ENCODE results near the gene PLPPR4.
"Not testable (repeated sequence)": the region's sequence is repeated elsewhere in the genome, so short reads cannot be mapped to it uniquely, and the experiment has no call there.

PLPPR4 gene

GRCh38 chr1:99270646-99271045 lies 6.4 kb downstream of the PLPPR4 start:
- DNase-seq: no peak

GRCh38 chr1:99271249-99271648 lies 7.0 kb downstream of the PLPPR4 start:
- DNase-seq: no peak

GRCh38 chr1:99277066-99277465 lies 12.8 kb downstream of the PLPPR4 start:
- DNase-seq: no peak

GRCh38 chr1:99279525-99279924 lies 15.2 kb downstream of the PLPPR4 start:
- DNase-seq: no peak

DNA sequence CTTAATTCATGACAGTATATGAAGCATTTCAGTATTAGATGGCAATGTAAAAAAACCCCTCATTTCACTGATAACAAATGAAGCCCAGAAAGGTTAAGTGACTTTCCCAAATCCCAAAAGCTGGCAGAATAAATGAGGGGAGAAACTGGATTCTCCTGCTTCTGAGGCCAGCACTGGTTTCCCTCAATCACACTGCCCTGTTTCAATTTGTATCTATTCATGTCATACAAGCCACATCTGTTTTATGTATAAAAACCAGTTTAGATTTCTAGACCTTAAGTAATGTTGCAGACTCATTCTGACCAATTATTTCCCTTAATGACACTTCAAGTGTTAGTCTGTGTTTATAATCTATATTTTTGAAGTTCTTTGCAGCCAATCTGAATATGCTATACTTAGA lies 16.8 kb downstream of the PLPPR4 start:
- DNase-seq: no peak

DNA sequence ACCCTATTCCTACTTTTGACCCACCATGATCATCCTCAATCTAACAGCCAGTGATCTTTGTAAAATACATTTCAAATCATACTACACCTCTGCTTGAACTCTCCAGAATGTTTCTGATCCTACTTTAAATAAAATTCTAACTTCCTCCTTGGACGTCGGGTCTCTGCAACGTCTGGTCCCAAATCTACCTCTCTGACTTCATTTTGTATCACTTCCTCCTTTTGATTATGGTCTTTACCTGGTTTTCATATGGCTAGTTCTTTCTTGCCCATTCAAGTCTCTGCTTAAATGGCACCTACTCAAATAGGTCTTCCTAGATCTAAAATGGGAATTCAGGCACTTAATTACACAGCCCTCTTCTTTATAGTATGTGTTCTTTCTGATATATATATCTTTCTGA lies 18.2 kb downstream of the PLPPR4 start:
- DNase-seq: no peak

GRCh38 chr1:99283521-99283920 lies 19.2 kb downstream of the PLPPR4 start:
- DNase-seq: not testable (repeated sequence)

GRCh38 chr1:99292886-99293285 lies 28.6 kb downstream of the PLPPR4 start:
- no peak for DNase-seq

DNA sequence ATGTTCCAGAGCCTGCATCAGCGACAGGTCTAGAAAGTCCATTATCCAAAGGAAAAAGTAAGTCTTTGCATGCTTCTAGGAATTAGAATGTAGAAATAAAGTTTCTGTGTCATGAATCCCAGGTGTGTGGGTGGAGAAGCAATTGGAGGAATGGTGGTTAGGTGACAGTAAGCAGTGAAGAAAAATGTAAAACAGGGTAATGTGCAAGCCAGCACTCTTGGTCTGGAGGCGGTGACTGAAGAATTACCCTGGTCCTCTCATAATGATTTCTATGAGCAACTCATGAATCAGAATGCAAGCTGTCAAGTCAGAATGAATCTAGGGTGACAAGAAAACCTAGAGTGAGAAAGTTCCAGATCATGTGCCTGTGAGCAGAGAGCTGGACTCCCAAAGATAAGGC lies 33.6 kb downstream of the PLPPR4 start:
- no peak for DNase-seq

- DNase-seq: no peak
These were observed 40.5 kb downstream of the PLPPR4 start for GRCh38 chr1:99304725-99305282.

- no peak for DNase-seq
These were observed 41.3 kb downstream of the PLPPR4 start for GRCh38 chr1:99305626-99306025.

- no peak for DNase-seq
These were observed 41.8 kb downstream of the PLPPR4 start for GRCh38 chr1:99306056-99306455.

GRCh38 chr1:99306644-99307043 lies 42.4 kb downstream of the PLPPR4 start:
- no peak for DNase-seq

DNA sequence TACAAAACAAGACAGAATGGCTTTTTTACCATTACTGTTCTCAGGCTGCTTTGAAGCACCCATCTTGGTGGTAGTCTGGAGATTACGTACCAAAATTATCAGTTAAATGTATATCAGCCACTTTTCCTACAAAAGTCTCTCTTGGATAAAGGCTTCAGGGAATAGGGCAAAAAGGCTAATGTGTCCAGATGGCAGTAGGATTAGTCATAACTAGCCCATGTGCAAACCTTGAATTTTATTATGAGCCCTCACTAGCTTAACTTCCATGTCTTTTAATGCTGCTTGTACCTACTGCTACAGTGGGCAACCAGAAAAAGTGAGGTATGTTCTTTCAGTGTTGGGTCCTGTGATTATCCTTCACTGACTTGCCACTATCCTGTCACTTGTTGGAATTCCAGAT lies 51.0 kb downstream of the PLPPR4 start:
- DNase-seq: no peak

GRCh38 chr1:99326215-99326949 lies 62.1 kb downstream of the PLPPR4 start:
- no peak for DNase-seq

- DNase-seq: no peak
These were observed 63.1 kb downstream of the PLPPR4 start for GRCh38 chr1:99327357-99327756.

DNA sequence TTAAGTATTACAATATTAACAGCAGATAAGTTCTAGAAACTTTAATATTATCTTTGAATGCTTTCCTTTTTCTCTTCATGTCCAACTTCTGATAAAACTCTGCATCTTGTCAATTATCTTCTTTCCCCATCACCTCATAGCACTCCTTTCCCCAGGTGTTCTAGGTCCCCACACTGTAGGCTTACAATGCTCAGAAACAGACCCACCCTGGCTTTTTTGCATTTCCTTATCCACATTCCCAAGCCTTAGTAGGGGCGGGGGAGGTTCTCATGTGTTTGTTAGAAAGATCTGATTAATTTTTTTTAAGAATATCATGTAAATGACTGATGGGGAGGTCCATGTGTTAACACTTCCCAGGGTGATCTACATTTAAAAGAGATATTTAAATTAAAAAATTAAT lies 63.9 kb downstream of the PLPPR4 start:
- no peak for DNase-seq

DNA sequence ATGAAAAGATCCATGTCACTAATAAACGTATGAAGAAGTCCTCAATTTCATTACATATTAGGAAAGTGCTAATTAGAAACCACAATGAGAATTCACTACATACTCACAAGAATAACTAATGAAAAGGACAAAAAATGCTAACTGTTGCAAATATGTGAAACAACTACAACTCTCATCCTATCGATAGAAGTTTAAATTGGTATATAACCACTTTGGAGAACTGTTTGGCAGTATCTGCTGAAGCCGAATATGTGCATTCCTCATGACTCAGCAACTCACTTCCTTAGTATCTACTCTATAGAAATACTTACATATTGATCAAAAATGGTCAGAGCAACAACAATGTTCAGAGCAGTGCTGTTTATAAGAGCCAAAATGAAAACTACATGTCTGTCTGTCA lies 66.8 kb downstream of the PLPPR4 start:
- DNase-seq: no peak

GRCh38 chr1:99331636-99332035 lies 67.3 kb downstream of the PLPPR4 start:
- no peak for DNase-seq

DNA sequence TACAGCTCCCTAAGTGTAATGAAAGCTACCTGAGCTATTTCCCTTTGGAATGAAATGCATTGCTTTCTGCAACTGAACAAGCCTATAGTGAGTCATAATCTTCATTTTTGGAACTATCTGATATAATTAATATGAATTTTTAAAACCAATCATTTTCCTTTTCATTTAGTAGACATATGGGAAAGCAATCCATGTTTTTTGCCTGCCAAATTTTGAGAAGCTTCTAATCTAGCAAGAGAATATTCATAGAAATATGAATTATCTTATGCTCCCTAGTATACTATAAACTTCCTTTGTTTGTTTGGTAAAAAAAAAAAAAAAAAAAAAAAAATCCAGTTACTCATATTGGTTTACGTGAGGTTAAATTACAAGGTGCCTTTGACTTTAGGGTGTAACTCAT lies 68.3 kb downstream of the PLPPR4 start:
- DNase-seq: no peak

GRCh38 chr1:99334991-99335390 lies 70.7 kb downstream of the PLPPR4 start:
- DNase-seq: no peak

DNA sequence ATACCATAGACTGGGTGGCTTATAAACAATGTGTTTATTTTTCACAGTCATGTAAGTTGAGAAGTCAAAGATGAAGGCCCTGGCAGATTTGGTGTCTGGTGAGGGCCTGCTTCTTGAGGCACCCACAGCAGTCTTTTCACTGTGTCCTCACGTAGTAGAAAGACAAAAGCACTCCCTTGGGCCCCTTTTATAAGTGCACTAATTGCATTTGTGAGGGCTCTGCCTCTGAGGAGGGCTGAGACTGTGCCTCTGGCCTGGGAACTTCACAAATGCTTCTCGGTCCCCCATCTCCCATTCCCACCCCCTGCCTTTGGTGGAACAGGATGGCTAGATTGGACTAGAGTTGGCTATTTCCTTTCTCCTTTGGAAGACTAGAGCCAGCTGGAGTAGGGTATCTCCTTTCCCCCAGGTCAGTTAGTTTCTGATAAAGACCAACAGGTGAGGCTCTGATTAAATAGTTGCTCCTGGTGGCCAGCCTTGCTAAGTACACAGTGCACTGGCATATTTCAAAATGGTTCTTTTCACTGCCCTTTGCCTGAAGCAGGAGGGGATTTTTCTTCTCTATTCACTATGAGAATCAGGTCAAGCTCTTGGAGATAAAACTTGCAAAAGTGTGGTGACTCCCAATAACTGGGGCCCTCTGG lies 82.9 kb downstream of the PLPPR4 start:
- DNase-seq: no peak

DNA sequence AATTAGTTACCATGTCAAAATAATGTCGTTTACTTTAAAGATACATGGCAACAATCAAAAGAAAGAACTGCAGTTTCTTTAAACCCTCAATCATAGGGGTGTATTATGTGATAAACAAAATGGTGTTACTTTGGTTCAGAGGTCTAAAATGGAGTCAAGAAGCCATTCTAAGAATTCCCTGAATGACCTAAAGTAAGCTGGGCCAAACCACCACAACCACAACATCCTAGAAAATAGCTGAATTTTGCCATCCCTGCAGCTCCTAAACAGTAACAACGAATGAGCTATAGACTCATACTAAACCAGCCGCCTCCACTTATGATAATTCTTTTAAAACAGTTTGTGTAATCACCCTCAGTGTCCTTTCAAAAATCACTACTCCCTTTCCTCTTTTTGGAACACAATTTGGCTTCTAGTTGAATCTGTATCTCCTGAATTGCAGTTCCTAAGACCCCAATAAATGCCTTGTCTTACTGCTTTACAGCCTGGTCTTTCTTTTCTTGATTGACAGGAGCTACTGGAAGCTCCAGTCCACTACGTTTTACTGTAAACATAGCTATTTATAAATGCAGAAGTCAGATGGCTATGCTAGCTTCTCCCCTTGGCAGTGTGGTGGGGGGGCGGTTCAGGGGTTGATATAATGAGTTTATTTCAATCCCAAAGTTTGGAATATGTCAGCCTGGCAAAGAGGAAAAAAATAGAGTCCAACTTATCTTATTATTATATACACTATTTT lies 84.3 kb downstream of the PLPPR4 start:
- DNase-seq: no peak

GRCh38 chr1:99352821-99353220 lies 88.5 kb downstream of the PLPPR4 start:
- no peak for DNase-seq

Measured in activated effector memory CD4-positive, alpha-beta T cell treated with anti-CD3 and anti-CD28 coated beads, Interleukin-2, amount 50 U/mL, for 16 hours (primary cell).